Heart left ventricle (tissue), 13 donors: ENCODE data around the gene AFF1.
"Not testable (repeated sequence)": the region's sequence is repeated elsewhere in the genome, so short reads cannot be mapped to it uniquely, and the experiment has no call there.

Experiments used
- POLR2A ChIP-seq, 2 donors: fragments of 450-650 bp; IDR thresholded peaks; one replicate each; pipeline ENCODE4 v1.6.1; 2017; ENCODE audit warnings: antibody characterized with exemption in 2 of 2, mild to moderate bottlenecking in 2 of 2, moderate library complexity in 2 of 2
- TF ChIP-seq, protein P1 (sequence below), 12 donors: fragments of 200-600 bp; sonication (generic) in 4 of 12; IDR thresholded peaks; one replicate each; pipeline versions ENCODE4 v1.5.0 to v1.8.0; 2018 to 2022; ENCODE audit warnings: antibody characterized with exemption in 12 of 12, mild to moderate bottlenecking in 5 of 12
- donor health status: ischemic (EF 13 %, LVEDD 7.1; RV severe dilation, severe dysfunction).
- donor health status: DM: no; HTN: yes; CAD: no.
- donor health status: DM: no; HTN: no; CAD: no.
- donor health status: ischemic (EF 25% LVEDD 6.9; RV normal size, moderate dysfunction).
- donor health status: ischemic (EF 25% LVEDD 5.7; RV mildly dilated, moderate dysfunction).
- donor health status: ischemic (EF 35%, LVEDD 5.7; RV mildly dilated, moderate dysfunction).
- donor health status: nonischemic (EF 11% LVEDD 7.7; RV severe dilation, severe dysfunction).
- donor health status: DM: yes; HTN: yes; CAD: no.
- donor health status: PGD.
- donor health status: ischemic (EF 29% LVEDD 5.4; RV normal size, mild dysfunction).
- donor health status: nonischemic (EF 23%, LVEDD 6.1; RV moderate dilation, normal function).

DNA sequence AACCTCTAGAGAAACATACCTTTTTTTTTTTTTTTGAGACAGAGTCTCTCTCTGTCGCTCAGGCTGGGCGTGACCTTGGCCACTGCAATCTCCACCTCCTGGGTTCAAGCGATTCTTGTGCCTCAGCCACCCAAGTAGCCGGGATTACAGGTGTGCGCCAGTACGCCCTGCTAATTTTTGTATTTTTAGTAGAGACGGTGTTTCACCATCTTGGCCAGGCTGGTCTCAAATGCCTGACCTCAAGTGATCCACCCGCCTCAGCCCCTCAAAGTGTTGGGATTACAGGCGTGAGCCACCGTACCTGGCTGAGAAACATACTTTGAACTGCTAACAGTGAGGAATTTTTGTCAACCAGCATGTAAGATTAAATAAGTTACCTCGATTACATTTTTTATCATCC lies 150.9 kb downstream of the AFF1 start:
- TF ChIP-seq, protein P1, sequence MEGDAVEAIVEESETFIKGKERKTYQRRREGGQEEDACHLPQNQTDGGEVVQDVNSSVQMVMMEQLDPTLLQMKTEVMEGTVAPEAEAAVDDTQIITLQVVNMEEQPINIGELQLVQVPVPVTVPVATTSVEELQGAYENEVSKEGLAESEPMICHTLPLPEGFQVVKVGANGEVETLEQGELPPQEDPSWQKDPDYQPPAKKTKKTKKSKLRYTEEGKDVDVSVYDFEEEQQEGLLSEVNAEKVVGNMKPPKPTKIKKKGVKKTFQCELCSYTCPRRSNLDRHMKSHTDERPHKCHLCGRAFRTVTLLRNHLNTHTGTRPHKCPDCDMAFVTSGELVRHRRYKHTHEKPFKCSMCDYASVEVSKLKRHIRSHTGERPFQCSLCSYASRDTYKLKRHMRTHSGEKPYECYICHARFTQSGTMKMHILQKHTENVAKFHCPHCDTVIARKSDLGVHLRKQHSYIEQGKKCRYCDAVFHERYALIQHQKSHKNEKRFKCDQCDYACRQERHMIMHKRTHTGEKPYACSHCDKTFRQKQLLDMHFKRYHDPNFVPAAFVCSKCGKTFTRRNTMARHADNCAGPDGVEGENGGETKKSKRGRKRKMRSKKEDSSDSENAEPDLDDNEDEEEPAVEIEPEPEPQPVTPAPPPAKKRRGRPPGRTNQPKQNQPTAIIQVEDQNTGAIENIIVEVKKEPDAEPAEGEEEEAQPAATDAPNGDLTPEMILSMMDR (IDR thresholded peaks at IDR 0.05) = not testable (repeated sequence)
- not testable (repeated sequence) for TF ChIP-seq POLR2A (IDR thresholded peaks at IDR 0.05)
